ENCODE data around the gene CENPW.

CENPW gene

GRCh38 chr6:126372626-126373025 lies 32.7 kb downstream of the CENPW start:
- DNase-seq (ENCODE audit: low read depth in 1 of 2, low spot score in 1 of 2), result no peak

- no peak for DNase-seq (ENCODE audit: low read depth in 1 of 2, low spot score in 1 of 2)
These were observed 33.4 kb downstream of the CENPW start for GRCh38 chr6:126373344-126373743.

- DNase-seq (ENCODE audit: low read depth in 1 of 2, low spot score in 1 of 2), result no peak
These were observed 34.5 kb downstream of the CENPW start for GRCh38 chr6:126374372-126374771.

GRCh38 chr6:126376682-126377081 lies 36.8 kb downstream of the CENPW start:
- no peak for DNase-seq (ENCODE audit: low read depth in 1 of 2, low spot score in 1 of 2)

GRCh38 chr6:126377594-126378153 lies 37.8 kb downstream of the CENPW start:
- no peak for DNase-seq (ENCODE audit: low read depth in 1 of 2, low spot score in 1 of 2)

GRCh38 chr6:126380072-126380583 lies 40.2 kb downstream of the CENPW start:
- no peak for DNase-seq (ENCODE audit: low read depth in 1 of 2, low spot score in 1 of 2)

GRCh38 chr6:126381498-126381897 lies 41.6 kb downstream of the CENPW start:
- no peak for DNase-seq (ENCODE audit: low read depth in 1 of 2, low spot score in 1 of 2)

- no peak for DNase-seq (ENCODE audit: low read depth in 1 of 2, low spot score in 1 of 2)
These were observed 43.3 kb downstream of the CENPW start for GRCh38 chr6:126383203-126383602.

GRCh38 chr6:126385536-126385935 lies 45.6 kb downstream of the CENPW start:
- DNase-seq (ENCODE audit: low read depth in 1 of 2, low spot score in 1 of 2), result no peak

- no peak for DNase-seq (ENCODE audit: low read depth in 1 of 2, low spot score in 1 of 2)
These were observed 48.2 kb downstream of the CENPW start for GRCh38 chr6:126388104-126388598.

GRCh38 chr6:126396131-126396530 lies 56.2 kb downstream of the CENPW start:
- no peak for DNase-seq (ENCODE audit: low read depth in 1 of 2, low spot score in 1 of 2)

Measured in stimulated activated CD4-positive, alpha-beta T cell treated with anti-CD3 and anti-CD28 coated beads, Interleukin-15, amount 100 ng/mL, for 1 hour (primary cell).